Type B pancreatic cell (in vitro differentiated cells): Measurements from ENCODE around the gene ZNF493. TPM values are rescaled to one million over a fixed set of nuclear protein-coding genes. Genes with fewer than 3 reads are reported as not detected.
A peak's percentile ranks its signal among the peaks of the same experiment; 100 is the strongest.

ENCODE experiments used
- DNase-seq: peaks from one replicate; pipeline ENCODE4 v3.0.0; 2021; ENCODE audit warnings: mixed read lengths; ENCODE audit not compliant: unreplicated experiment; ENCODE audit errors: extremely low spot score
- H3K27ac Mint-ChIP-seq: 2 replicates; pipeline ENCODE4 v1.8.0; 2021; ENCODE audit warnings: mild to moderate bottlenecking, mixed read lengths
- H3K27me3 Mint-ChIP-seq: 2 replicates; pipeline ENCODE4 v1.8.0; 2021; ENCODE audit warnings: mixed read lengths
- H3K36me3 Mint-ChIP-seq: 2 replicates; pipeline ENCODE4 v1.8.0; 2021; ENCODE audit warnings: mixed read lengths
- H3K4me1 Mint-ChIP-seq: one replicate; pipeline ENCODE4 v1.8.0; 2021; ENCODE audit warnings: mixed read lengths; ENCODE audit not compliant: unreplicated experiment
- H3K4me3 Mint-ChIP-seq: 2 replicates; pipeline ENCODE4 v1.8.0; 2021; ENCODE audit warnings: mild to moderate bottlenecking, mixed read lengths
- H3K9me3 Mint-ChIP-seq: 2 replicates; pipeline ENCODE4 v1.8.0; 2021; ENCODE audit warnings: mixed read lengths
- total RNA-seq: library from RNA; stranded (reverse); gene quantifications from 2 replicates; pipeline ENCODE4 v1.2.1, GENCODE V29; 2021; ENCODE audit warnings: low replicate concordance
- TF ChIP-seq, protein P1 (sequence below): fragments of 200-600 bp; sonication (generic); conservative IDR thresholded peaks from 2 replicates; pipeline ENCODE4 v1.5.0; 2021; ENCODE audit warnings: antibody characterized with exemption, mild to moderate bottlenecking

ZNF493 gene
- total RNA-seq, 1 donor from 2014 or later: 33.0 TPM

DNA sequence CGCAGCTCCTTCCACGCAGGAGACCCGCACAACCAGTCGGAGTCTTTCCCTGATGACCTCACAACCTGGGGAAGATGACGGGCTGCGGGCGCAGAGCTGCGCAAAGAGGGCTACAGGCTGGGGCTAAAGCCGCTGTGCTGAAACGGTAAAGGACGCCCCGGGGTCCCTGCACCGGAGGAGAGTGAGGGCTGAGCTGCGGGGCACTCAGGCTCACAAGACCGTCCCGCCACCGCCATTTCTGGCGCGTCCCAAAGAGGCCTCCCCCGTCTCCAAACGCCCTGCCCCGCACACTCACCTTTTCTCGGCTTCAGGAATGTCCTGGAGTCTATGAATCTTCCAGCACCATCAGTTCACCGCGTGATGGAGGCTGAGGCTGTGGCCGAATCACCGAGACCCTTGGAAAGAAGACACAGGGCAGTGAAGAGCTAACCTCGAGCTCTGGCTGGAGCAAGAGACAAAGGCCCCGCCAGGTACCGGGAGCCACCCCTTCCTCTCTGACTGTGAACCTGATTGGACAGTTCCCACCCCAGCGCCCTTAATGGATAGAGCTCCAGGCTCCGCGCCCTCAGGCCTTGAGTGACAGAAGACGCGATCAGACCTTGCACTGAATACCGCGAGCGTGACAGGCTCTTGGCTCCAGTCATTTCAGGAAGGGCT is 66.6 kb downstream of the ZNF493 start:
- Mint-ChIP-seq H3K4me1 (peaks cover 12% of the 10 kb centered on the region), H3K27me3 (no peaks in the 10 kb centered on the region), H3K9me3 (peaks cover 13% of the 10 kb centered on the region), H3K36me3 (peaks cover 21% of the 10 kb centered on the region), H3K4me3 (peak overlapping the region; percentile 99), H3K27ac (peak overlapping the region; percentile 97)
- peak; percentile 79 for DNase-seq
- TF ChIP-seq, protein P1, sequence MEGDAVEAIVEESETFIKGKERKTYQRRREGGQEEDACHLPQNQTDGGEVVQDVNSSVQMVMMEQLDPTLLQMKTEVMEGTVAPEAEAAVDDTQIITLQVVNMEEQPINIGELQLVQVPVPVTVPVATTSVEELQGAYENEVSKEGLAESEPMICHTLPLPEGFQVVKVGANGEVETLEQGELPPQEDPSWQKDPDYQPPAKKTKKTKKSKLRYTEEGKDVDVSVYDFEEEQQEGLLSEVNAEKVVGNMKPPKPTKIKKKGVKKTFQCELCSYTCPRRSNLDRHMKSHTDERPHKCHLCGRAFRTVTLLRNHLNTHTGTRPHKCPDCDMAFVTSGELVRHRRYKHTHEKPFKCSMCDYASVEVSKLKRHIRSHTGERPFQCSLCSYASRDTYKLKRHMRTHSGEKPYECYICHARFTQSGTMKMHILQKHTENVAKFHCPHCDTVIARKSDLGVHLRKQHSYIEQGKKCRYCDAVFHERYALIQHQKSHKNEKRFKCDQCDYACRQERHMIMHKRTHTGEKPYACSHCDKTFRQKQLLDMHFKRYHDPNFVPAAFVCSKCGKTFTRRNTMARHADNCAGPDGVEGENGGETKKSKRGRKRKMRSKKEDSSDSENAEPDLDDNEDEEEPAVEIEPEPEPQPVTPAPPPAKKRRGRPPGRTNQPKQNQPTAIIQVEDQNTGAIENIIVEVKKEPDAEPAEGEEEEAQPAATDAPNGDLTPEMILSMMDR: no peak

DNA sequence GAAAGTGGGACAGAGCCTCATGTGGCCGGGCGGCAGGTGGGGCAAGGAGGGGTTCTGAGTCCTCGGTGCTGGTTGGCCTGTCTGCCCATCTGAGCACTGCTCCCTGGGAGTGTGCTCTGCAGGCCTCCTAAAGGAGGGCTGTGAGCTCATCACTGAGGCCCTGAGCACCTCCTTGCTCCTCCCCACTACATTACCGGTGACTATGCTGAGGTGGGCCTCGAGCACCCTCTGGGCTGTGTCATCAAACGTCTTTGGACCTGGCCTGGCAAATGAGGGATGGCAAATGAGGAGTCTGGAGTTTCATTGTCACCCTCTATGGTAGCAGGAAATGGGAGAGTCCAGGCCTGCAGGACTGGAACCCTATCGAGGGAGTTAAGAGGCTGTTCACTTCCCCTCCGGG is 69.7 kb downstream of the ZNF493 start:
- H3K4me3 Mint-ChIP-seq: no peak overlapping the region
- TF ChIP-seq, protein P1: no peak
- H3K9me3 Mint-ChIP-seq: peaks cover 8% of the 10 kb centered on the region
- no peaks in the 10 kb centered on the region for H3K27me3 Mint-ChIP-seq
- H3K36me3 Mint-ChIP-seq: peaks cover 13% of the 10 kb centered on the region
- peaks cover 11% of the 10 kb centered on the region for H3K4me1 Mint-ChIP-seq
- no peak overlapping the region for H3K27ac Mint-ChIP-seq
- peak; percentile 47 for DNase-seq

DNA sequence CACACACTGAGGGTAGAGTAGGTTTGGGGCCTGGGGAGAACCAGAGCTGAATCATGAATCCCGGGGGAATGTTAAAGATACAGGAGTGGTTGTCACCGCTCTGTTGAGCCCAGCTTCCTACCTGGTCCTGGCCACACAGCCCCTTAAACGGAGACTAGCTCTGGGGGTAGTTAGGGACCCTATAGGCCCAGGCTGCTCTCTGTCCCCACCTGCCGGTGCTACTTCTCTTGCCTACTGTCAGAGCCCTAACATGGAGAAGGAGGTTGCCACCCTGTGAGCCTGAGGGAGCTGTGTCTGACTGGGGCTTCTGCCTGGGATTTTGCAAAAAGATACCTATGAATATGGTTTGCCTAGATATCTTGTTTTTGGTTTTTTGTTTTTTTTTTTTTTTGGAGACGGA is 71.9 kb downstream of the ZNF493 start:
- Mint-ChIP-seq H3K4me1 (peaks cover under 1% of the 10 kb centered on the region), H3K27ac (no peak overlapping the region), H3K27me3 (no peaks in the 10 kb centered on the region), H3K36me3 (peaks cover under 1% of the 10 kb centered on the region), H3K9me3 (peaks cover under 1% of the 10 kb centered on the region), H3K4me3 (no peak overlapping the region)
- peak; percentile 31 for DNase-seq
- TF ChIP-seq, protein P1: no peak

DNA sequence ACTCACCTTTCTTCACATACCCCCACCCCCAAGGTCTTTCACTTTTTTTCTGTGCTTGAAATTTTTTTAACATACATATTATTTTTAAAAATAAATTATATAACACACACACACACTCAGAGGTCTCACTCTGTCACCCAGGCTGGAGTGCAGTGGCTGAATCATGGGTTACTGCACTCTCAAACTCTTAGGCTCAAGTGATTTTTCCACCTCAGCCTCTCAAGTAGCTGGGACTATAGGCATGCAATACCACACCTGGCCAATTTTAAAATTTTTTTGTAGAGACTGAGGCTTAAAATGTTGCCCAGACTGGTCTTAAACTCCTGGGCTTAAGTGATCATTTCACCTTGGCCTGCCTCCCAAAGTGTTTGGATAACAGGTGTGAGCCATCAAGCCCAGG is 75.6 kb downstream of the ZNF493 start:
- TF ChIP-seq, protein P1: no peak
- Mint-ChIP-seq H3K4me3 (no peak overlapping the region), H3K36me3 (peaks cover 6% of the 10 kb centered on the region), H3K27me3 (no peaks in the 10 kb centered on the region), H3K4me1 (no peaks in the 10 kb centered on the region), H3K27ac (no peak overlapping the region), H3K9me3 (peaks cover 4% of the 10 kb centered on the region)
- DNase-seq: no peak

DNA sequence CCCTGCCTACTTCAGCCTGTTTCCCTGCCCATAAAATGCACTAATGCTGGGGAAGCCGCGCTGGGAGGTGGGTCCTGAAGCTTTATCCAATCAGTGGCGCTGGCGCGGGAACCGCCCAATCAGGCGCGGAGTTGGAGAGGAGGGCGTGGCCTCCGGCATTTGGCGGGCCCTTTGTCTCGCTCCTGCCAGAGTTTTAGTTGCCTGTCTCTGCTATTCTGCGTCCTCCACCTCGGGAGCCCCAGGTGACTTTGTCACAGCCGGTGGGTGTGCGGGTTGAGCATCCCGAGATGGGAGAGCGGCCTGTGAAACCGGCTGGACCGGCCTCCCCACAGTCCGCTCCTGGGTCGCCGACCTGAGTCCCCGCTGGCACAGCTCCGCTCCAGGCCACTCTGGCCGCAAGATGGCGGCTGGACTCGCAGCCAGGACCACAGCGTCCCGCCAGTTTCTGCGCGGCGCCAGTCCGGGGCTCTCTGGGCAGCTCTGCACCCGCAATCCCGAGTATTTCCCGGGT is 77.8 kb downstream of the ZNF493 start:
- peak; percentile 94 for DNase-seq
- Mint-ChIP-seq H3K4me1 (peaks cover under 1% of the 10 kb centered on the region), H3K9me3 (peaks cover 4% of the 10 kb centered on the region), H3K4me3 (peak overlapping the region; percentile 89), H3K27me3 (no peaks in the 10 kb centered on the region), H3K27ac (peak overlapping the region; percentile 84), H3K36me3 (peaks cover 7% of the 10 kb centered on the region)
- TF ChIP-seq, protein P1: no peak

Other genes with a start within 250 kb of the ZNF493 start
- gene ZNF708, start 67.7 kb upstream of the ZNF493 start, total RNA-seq: 14.8 and 17.0 TPM in 2 replicates
- 16.3 and 47.7 TPM in 2 replicates for gene ZNF738, start 38.1 kb upstream of the ZNF493 start, total RNA-seq
- gene ZNF429, start 108.5 kb downstream of the ZNF493 start, total RNA-seq: 18.2 and 20.6 TPM in 2 replicates